Stimulated activated CD4-positive, alpha-beta T cell treated with anti-CD3 and anti-CD28 coated beads, Interleukin-4, amount 100 ng/mL, for 1 hour (primary cell): ENCODE results near the gene ADAMTS12.

Experiments used
- DNase-seq: peaks from one replicate; pipeline ENCODE4 v3.0.0-alpha.2; 2020

Gene ADAMTS12

DNA sequence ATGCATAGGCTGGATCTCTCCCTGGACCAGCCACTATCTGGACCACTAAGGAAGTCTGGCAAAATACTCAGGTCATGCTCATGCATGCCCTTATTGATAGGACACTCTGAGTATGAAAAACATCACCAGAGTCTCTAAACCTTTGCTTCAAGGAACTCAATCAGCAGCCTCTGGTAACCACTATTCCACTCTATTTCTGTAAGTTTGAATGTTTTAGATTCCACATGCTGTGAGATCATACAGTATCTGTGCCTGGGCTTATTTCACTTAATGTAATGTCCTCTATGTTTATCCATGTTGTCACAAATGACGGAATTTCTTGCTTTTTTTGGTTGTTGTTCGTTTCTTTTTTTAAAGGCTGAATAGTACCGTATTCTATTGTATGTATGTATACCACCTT is 382.8 kb downstream of the ADAMTS12 start:
- no peak for DNase-seq

DNA sequence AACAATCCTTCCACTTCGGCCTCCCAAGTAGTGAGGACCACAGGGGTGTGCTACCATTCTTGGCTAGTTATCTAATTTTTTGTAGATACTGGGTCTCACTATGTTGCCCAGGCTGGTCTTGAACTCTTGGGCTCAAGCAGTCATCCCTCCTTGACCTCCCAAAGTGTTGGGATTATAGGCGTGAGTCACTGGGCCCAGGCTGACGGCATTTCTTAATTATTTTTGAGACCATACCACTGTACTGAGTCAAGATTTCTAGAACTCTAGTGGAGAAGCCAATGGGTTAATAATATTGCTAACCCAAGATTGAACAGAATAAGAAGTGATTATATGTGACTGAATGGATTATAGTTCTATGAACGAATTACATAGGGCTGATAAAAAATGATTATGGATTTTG is 384.4 kb downstream of the ADAMTS12 start:
- DNase-seq = no peak

DNA sequence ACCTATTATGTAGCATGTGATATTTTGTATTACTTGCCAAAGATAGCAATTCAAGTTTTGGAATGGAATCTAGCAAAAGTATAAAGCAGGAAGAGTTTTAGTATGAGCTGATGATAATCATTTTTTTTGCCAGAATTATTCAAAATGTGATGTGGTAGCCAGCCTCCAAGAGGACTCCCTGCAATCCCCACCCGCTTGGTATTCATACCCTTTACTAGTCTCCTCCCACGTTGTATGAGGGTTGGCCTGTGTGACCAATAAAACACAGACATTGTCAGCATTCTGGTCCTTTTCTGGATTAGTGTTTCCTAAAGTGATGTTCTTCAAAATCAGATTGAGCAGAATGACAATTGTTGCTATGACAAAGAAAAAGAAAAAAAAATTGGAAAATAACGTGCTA is 387.2 kb downstream of the ADAMTS12 start:
- DNase-seq = no peak

DNA sequence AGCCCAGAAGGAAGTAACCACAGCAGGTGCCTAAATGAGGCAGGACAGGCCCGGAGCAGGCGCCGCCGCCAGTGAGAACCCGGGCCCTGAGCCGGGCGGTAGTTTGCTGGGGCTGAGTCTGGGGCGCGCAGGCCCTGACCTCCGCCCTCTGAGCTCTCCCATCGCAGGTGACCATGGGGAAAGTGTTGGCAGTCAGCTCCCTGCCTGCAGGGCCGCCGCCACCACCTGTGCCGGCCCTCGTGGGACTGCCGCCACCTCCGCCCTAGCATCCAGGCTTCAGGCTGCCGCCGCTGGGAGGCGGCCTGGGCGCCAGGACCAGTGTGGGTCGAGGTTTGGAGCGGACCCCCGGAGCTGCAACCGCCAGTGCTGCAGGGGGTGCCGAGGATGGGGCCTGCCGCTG is 389.9 kb downstream of the ADAMTS12 start:
- DNase-seq = no peak

DNA sequence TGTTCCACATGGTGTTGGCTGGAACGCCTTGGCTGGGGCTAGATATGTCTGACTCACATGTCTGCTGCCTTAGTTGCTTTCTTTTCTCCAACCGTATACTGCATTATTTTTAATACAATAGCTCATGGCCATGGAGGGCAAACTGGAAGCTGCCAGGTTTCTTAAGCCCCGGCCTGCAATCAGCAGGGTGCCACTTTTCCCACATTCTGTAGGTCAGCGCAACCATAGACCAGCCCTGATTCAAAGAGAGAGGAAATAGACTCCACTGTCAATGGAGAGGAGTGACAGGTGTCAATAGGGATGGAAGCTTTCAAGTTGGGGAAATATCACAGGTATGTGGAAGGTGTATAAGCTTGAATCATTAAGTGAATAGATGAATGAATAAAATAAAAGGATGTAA is 390.5 kb downstream of the ADAMTS12 start:
- DNase-seq = no peak

DNA sequence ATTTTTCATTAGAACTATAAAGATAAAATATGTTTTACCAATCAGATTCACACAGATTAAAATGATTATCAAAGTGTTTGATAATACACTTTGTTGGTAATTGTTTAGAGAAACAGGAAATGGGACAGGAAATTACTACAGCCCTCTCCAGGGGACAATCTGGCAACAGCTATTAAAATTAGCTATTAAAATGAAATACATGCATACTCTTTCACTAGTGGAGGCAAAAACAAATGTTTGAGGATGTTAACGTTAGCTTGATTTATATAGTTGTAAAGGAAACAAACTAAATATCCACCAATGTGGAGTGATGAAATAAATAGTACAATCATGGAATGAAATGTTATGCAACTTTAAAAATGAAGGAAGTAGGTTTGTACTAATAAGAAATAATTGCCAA is 397.3 kb downstream of the ADAMTS12 start:
- DNase-seq = no peak

DNA sequence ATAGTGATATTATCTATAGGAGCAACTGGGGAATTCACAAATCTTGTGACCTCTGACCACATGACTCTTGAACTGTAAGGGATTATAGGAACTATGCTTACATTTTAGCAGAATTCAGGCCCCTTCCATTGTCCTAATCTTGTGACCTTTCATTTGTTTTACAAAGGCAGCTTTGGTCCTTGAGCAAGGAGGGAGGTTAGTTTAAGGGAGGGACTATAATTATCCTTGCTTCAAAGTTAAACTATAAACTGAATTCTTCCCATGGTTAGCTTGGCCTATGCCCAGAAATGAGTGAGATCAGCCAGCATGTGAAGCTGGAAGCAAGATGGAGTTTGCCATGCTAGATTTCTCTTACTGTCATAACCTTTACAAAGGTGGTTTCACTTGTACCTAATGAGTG is 399.8 kb downstream of the ADAMTS12 start:
- no peak for DNase-seq

DNA sequence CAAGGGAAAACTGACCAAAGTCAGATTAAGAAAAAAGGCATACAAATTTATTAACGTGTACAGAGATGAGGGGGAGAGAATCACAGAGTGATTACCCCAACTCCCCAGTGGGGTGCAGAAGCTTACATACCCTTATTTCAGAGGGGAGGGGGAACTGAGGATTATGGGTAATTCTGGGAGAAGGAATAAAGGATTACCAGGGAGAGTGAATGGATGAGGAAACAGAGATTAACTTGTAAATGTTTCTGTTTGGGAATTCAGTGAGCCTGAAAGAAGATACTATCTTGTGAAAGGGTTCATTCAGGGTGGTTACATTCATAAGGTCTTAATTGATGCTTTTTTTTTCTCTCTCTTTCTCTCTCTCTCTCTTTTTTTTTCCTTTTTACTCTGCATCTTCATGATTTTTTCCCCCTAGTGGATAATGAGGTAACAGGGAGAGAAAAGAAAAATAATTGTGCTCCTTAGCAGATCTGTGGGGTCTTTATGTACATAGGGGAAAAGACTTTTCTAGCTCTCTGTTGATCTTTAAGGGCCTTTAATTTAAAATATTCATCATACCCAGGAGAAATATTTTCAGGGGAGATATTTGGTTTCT is 401.6 kb downstream of the ADAMTS12 start:
- no peak for DNase-seq

DNA sequence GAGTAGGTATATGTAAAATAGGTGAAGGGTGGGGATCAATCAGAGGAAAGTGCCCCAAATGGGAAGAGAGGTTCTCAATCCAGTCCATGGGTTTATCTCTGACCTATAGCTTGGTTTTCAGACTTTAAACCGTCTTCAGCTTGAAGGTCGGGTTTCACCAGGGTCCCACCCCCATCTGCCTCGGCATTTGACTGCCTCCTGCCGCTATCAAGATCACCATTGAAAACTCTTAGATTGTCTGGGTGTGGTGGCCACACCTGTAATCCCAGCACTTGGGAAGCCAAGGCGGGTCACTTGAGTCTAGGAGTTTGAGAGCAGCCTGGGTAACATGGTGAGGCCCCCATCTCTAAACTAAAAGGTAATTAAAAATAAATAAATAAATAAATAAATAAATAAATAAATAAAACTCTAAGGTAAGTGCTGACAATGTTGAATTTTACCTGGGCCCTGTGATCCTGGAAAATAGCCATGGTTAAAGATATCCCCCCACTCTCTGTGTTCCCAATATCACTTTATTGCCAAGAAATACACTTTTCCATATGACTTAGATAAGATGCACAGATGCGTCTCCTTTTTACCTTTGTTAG is 402.2 kb downstream of the ADAMTS12 start:
- no peak for DNase-seq

DNA sequence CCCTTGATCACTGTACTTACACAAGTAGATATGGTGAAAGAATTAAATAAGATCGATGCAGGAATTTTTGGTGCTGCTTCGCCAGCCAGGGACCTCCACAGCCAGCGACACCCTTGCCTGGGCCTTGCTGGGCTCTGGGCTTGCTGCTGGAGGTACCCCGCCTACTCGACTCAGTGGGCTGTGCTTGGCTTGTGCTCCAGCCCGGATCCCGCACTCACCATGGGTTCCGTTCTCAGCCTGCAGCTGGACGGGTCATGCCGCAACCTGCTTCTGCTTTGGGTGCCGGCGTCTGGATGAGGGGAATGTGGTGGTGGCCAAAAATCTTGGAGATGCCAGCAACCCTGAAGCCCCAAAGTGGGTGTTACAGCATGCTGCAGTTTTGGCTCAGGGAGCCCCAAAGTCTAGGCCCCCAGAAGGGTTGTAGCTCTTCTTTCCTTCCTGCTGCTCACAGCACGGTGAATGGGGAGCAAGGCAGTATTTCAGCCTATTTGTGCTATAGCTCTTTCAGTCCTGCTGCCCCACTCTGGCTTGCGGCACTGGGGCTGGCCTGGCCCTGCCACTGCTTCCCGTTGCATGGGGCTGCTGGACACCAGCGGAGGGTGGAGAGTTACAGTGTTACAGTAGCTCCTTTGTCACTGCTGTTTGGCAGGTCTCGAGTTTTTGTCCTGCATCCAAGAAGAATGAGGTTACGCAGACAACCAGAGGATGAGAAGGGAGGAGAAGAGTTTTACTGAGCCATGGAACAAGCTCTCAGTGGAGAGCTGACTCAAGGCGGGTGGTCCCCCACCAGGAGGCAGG is 403.0 kb downstream of the ADAMTS12 start:
- no peak for DNase-seq

DNA sequence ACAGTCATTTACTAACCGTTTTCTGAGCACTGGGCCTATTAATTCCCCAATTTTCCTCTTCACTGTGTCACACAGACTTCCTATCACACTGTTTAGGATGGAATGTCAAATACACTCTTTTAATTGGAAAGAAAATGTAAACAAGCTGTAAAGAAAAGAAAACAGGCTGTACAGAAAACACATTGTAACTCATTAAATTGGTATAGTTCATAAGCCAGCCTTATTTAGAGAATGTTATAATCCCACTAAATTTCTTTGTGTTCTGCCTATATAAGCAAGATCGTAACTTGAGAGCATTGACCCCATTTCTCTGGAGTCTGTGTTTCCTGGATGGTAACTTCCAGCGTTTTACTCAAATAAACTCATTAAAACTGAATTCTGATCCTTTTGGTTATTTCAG is 404.6 kb downstream of the ADAMTS12 start:
- DNase-seq = no peak

DNA sequence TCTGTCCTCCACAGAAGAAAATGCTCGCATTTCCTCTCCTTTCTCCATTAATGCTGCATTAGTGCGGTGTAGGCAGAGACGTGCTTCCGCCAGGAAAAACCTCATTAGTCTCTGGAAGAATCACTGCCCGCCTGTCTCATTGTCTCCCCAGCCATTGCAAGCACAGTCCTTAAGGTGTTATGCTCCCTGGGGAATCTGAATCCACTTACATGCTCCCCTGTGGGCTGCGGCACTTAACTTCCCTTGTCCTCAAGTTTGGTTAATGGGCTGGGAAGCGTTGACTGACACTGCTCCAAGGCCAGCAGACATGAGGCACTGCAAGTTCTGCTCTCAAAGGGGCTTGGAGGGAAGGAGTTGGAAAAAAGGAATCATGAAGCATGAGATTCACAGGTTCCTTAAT is 409.5 kb downstream of the ADAMTS12 start:
- DNase-seq = no peak

DNA sequence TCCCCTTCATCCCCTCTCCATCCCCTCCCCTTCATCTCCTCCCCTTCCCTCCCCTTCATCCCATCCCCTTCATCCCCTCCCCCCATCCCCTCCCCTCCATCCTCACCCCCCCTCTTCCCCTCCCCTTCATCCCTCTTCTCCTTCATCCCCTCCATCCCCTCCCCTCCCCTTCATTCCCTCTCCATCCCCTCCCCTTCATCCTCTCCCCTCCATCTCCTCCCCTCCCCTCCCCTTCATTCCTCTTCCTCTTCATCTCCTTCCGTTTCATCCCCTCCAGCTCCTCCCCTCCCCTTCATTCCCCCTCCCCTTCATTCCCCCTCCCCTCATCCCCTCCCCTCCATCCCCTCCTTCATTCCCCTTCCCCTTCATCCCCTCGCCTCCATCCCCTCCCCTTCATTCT is 410.9 kb downstream of the ADAMTS12 start:
- DNase-seq = no peak

DNA sequence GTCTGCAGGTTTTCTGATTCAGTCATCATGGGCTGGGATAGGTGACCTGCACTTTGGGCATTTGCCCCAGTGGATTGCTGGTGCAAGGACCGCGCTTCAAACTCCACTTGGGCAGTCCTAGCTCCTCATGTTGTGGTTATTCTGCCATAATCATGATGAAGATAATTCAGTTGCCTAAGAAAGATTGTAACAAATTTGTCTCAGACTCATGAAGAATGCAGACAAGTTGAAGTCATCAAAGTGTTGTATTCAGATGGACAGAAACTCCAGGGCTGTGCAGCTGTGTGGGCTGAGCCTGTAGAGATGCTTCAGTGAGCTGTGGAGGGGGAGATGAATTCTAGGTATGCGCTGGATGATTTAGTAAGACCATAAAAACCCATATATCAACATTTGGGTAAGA is 412.5 kb downstream of the ADAMTS12 start:
- DNase-seq = no peak

DNA sequence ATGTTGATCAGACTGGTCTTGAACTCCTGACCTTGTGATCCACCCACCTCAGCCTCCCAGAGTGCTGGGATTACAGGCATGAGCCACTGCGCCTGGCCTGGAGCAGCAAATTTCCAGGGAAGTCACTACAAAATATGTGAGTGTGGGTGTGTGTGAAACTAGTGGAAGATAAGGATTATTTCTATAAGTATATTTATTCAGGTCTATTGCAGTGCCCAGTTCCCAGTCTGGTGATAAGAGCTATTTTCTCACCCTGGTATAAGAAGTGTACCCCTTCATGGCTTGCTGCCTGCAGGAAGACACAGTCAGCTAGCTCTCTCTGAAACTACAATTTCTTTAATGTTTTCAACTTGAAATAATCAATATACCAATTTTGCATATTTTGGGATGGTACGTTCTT is 414.0 kb downstream of the ADAMTS12 start:
- no peak for DNase-seq

DNA sequence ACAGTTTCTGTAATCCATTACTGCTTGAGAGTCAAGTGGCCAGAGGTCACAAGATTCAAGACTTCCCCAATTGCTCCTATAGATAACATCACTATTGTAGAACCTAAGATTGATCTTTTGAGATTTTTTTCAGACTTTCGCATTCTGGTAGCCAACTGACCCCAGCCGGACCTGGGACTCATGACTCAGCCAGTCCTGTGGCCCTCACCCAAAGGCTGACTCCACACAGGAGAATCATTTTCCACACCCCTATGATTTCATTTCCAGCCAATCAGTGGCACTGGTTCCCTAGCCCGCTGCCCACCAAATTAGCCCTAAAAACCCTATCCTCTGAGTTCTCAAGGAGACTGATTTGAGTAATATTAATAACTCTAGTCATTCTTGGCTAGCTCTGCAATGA is 414.8 kb downstream of the ADAMTS12 start:
- DNase-seq = no peak

DNA sequence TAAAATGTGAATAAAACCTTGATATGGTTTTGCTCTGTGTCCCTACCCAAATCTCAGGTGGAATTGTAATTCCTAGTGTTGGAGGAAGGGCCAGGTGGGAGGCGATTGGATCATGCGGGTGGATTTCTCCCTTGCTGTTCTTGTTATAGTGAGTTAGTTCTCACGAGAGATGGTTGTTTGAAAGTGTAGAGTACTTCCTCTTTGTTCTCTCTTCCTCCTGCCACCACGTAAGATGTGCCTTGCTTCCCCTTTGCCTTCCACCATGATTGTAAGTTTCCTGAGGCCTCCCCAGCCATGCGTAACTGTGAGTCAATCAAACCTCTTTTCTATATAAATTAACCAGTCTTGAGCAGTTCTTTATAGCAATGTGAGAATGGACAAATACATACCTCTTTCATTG is 416.1 kb downstream of the ADAMTS12 start:
- no peak for DNase-seq

DNA sequence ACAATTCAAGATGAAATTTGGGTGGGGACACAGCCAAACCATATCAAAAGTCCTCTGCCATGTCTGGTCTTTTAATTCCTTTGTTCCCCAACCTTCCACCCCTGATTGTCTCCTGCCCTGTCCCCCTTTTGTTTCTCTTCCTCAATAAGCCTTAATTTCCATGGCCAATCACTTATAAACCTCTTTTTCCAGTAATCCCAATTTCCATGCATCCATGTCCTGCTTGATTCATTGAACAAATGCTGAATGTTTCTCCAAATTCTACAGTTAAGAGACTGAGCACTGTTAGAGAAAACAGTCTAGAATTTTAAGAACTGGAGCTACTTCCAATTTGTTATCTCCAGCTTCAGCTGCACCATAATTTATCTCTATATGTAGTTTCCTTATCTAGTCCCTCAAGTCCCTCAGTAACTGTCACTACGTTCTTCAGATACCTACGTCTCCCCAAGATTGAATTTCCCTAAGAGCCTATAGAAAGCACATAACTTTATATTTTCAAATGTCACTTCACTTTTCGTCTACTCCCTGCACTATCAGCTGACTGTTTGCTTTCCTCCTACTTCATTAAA is 416.8 kb downstream of the ADAMTS12 start:
- DNase-seq = no peak

DNA sequence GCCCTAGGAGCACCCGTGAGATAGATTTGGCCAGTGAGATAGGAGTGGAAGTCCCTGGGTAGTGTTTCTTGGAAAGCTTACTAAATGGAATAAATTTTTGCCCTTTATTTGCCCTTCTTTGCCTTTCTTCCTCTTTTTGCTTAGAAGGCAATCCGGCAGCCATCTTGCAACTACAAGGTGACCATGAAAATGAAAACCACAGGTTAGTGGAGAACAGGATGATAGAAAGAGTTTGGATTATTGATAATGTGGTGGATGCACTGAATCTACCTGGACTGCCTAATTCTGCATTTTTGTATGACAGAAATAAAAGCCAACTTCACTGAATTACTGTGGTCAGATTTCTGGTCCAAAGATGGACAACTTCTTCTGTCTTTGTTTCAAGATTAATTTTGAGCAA is 417.8 kb downstream of the ADAMTS12 start:
- DNase-seq = no peak
